Lower leg skin (tissue), 3 donors: ENCODE results near the gene C10orf71.

Source experiments
- CTCF ChIP-seq, 3 donors: fragments of 450-650 bp; IDR thresholded peaks; one replicate each; pipeline ENCODE4 v1.5.1; 2016; ENCODE audit warnings: antibody characterized with exemption in 3 of 3, mild to moderate bottlenecking in 3 of 3, moderate library complexity in 2 of 3
- POLR2A ChIP-seq, 2 donors: fragments of 450-650 bp; IDR thresholded peaks; one replicate each; pipeline ENCODE4 v1.6.1; 2016 to 2017; ENCODE audit warnings: antibody characterized with exemption in 2 of 2, mild to moderate bottlenecking in 1 of 2, moderate library complexity in 1 of 2

DNA sequence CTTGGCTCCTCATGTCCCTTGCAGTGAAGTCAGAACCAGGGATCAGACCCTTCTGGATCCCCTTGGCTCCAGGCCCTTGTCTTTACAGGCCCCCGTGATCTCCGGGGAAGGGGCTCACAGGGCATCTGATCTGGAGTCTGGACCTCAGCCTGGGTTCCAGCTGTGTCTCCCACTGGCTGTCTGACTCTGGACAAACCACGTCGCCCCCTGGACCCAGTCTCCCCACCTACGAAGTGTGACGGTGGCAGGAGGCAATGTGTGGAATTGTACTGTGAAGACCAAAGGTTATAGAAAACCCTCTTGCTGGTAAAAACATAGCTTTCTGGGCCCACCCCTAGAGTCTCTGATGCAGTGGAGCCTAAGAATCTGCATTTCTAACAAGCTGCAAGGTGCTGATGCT lies 15.5 kb upstream of the C10orf71 start:
- TF ChIP-seq CTCF (IDR thresholded peaks at IDR 0.05) (no peak), POLR2A (IDR thresholded peaks at IDR 0.05) (no peak)
